HL-60 (cell line): ENCODE data around the gene ADAMTS14.

ENCODE experiments used
- DNase-seq, 2 experiments: peaks; one replicate each; pipeline ENCODE4 v3.0.0-alpha.2; 2010 to 2020; ENCODE audit warnings: low read depth in 1 of 2, low spot score in 1 of 2
- H3K27ac ChIP-seq: fragments of 250-450 bp; sonication (Bioruptor Pico); replicated peaks from 2 replicates; pipeline ENCODE4 v1.5.1; 2020; ENCODE audit warnings: mild to moderate bottlenecking, moderate library complexity
- H3K27me3 ChIP-seq: fragments of 250-450 bp; sonication (Bioruptor Pico); 2 replicates; pipeline ENCODE4 v1.5.1; 2021; ENCODE audit warnings: mild to moderate bottlenecking, moderate library complexity; ENCODE audit not compliant: insufficient read depth, poor library complexity, severe bottlenecking
- H3K4me3 ChIP-seq: replicated peaks from 2 replicates; pipeline ENCODE4 v1.5.1; 2011; ENCODE audit warnings: mild to moderate bottlenecking, control low read depth, low read length; ENCODE audit not compliant: insufficient read depth
- CTCF ChIP-seq: IDR thresholded peaks from one replicate; pipeline ENCODE4 v1.5.1; 2011; ENCODE audit warnings: low read length, control low read depth, inconsistent platforms; ENCODE audit not compliant: insufficient read depth
- GABPA ChIP-seq: IDR thresholded peaks from 2 replicates; pipeline ENCODE4 v1.6.1; 2012; ENCODE audit warnings: low read depth
- POLR2AphosphoS5 ChIP-seq: IDR thresholded peaks from 2 replicates; pipeline ENCODE4 v1.6.1; 2012; ENCODE audit warnings: low read depth
- REST ChIP-seq: IDR thresholded peaks from 2 replicates; pipeline ENCODE4 v1.6.1; 2012; ENCODE audit warnings: low read depth; ENCODE audit not compliant: insufficient replicate concordance
- SPI1 ChIP-seq: IDR thresholded peaks from 2 replicates; pipeline ENCODE4 v1.6.1; 2012; ENCODE audit warnings: low read depth, mild to moderate bottlenecking, borderline replicate concordance

The ADAMTS14 gene

GRCh38 chr10:70678757-70679489 is 6.6 kb downstream of the ADAMTS14 start:
- H3K27ac ChIP-seq = no peak overlapping the region
- no peak overlapping the region for H3K4me3 ChIP-seq
- no peaks in the 10 kb centered on the region for H3K27me3 ChIP-seq
- TF ChIP-seq CTCF = no peak
- TF ChIP-seq POLR2AphosphoS5 = no peak
- TF ChIP-seq REST = no peak
- no peak for TF ChIP-seq SPI1
- TF ChIP-seq GABPA = no peak
- DNase-seq = no peak

GRCh38 chr10:70679498-70679897 is 7.2 kb downstream of the ADAMTS14 start:
- TF ChIP-seq CTCF (no peak), POLR2AphosphoS5 (no peak), REST (no peak)
- no peak overlapping the region for H3K27ac ChIP-seq
- no peak for DNase-seq

GRCh38 chr10:70680899-70681730 is 8.8 kb downstream of the ADAMTS14 start:
- TF ChIP-seq REST = no peak
- TF ChIP-seq POLR2AphosphoS5 = no peak
- no peak for TF ChIP-seq CTCF
- no peak for DNase-seq
- no peak overlapping the region for H3K27ac ChIP-seq
- no peak overlapping the region for H3K4me3 ChIP-seq
- no peaks in the 10 kb centered on the region for H3K27me3 ChIP-seq

More at GRCh38 chr10:70679498-70679897, 7.2 kb downstream of the ADAMTS14 start:
- Histone ChIP-seq H3K27me3 (no peaks in the 10 kb centered on the region), H3K4me3 (no peak overlapping the region)
